WI38 (cell line): ENCODE measurements around the gene ASPHD2.

Source experiments
- H3K4me3 ChIP-seq: 2 replicates; pipeline ENCODE4 v1.5.1; 2011; ENCODE audit warnings: low read depth, mild to moderate bottlenecking, control low read depth, low read length
- CTCF ChIP-seq: IDR thresholded peaks from 2 replicates; pipeline ENCODE4 v1.5.1; 2012; ENCODE audit warnings: low read depth, mild to moderate bottlenecking, control low read depth, low read length

The ASPHD2 gene

DNA sequence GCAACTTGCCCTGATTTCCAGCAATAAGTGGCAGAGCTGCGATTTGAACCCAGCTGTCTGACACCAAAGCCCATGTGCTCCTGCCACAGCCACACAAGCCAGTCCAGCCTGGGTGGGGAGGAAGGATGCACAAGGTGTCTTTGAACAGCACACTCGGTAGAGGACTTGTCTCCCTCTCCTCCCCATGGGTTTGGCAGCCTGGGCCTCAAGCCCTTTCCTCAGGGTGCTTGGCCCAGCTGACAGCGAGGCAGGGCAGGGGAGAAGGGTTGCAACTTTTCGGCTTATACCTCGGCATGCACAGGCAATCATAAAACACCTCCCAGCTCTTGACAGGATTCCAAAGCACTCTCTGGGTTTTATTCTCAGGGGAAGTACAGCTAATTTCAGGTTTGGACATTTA is 19.3 kb downstream of the ASPHD2 start:
- no peak for TF ChIP-seq CTCF
- no peak overlapping the region for H3K4me3 ChIP-seq

- H3K4me3 ChIP-seq = no peak overlapping the region
- TF ChIP-seq CTCF = no peak
Observed at GRCh38 chr22:26448941-26449340, 19.9 kb downstream of the ASPHD2 start.

GRCh38 chr22:26450453-26451185 is 21.6 kb downstream of the ASPHD2 start:
- H3K4me3 ChIP-seq = no peak overlapping the region
- no peak for TF ChIP-seq CTCF

- TF ChIP-seq CTCF = no peak
- no peak overlapping the region for H3K4me3 ChIP-seq
Observed at GRCh38 chr22:26452236-26453016, 23.4 kb downstream of the ASPHD2 start.

- no peak for TF ChIP-seq CTCF
- H3K4me3 ChIP-seq = no peak overlapping the region
Observed at GRCh38 chr22:26453216-26453615, 24.2 kb downstream of the ASPHD2 start.

GRCh38 chr22:26453812-26454500 is 24.9 kb downstream of the ASPHD2 start:
- no peak for TF ChIP-seq CTCF
- no peak overlapping the region for H3K4me3 ChIP-seq
